ENCODE results near the gene RNF38. TPM values are rescaled to one million over a fixed set of nuclear protein-coding genes. Genes with fewer than 3 reads are reported as not detected.

Gene RNF38
- total and polyA plus RNA-seq, 2 experiments from 2014 or later = 13.7 to 61.9 TPM

DNA sequence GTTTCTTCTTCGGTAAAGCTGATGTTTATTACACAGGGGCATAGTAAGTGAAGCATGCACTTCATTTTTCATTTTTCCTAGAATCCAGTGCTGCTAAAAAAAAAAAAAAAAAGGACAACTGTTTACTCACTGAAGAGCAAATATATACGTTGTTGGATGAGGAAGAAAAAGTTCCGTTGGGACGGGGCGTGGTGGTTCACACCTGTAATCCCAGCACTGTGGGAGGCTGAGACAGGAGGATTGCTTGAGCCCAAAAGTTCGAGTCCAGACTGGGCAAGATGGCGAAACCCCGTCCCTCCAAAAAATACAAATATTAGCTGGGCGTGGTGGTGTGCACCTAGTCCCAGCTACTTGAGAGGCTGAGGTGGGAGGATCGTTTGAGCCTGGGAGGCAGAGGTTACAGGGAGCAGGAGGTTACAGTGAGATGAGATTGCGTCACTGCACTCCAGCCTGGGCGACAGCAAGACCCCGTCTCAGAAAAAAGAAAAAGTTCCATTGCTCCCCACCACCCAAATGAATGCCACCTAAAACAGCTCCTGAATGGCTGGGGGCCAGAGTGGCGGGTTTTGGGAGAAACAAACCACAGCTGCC, 81.8 kb downstream of the RNF38 start:
- Mint-ChIP-seq H3K9me3 (peaks cover 4% of the 10 kb centered on the region; the same call in 2 of the 3 replicates), H3K27ac (no peak overlapping the region; the same call in 1 of the 2 replicates), H3K4me1 (peaks cover 31% of the 10 kb centered on the region), H3K36me3 (ENCODE audit: low read depth) (no peaks in the 10 kb centered on the region), H3K27me3 (ENCODE audit: insufficient read depth, low read depth, poor library complexity) (peaks cover 3% of the 10 kb centered on the region), H3K4me3 (no peak overlapping the region)
- H3F3A ChIP-seq (replicated peaks; ENCODE audit: low read depth) = no peaks in the 10 kb centered on the region
- no peaks in the 10 kb centered on the region for H3K36me3 ChIP-seq (ENCODE audit: insufficient read depth)
- H3K27ac ChIP-seq (ENCODE audit: low read depth) = no peak overlapping the region
- H2AFZ ChIP-seq = peak overlapping the region; percentile 69; the same call in 1 of the 2 replicates
- DNase-seq (ENCODE audit: low spot score) (no peak), ATAC-seq (no peak)
- no peaks in the 10 kb centered on the region for H3K27me3 ChIP-seq (ENCODE audit: insufficient read depth)
- H3K9me2 ChIP-seq (ENCODE audit: insufficient read depth) = 0 out of 2 replicates have a peak, but pooled peaks cover 3% of the 10 kb centered on the region
- H3K4me1 ChIP-seq (ENCODE audit: insufficient read depth) = peaks cover 17% of the 10 kb centered on the region
- TF ChIP-seq, protein P1, sequence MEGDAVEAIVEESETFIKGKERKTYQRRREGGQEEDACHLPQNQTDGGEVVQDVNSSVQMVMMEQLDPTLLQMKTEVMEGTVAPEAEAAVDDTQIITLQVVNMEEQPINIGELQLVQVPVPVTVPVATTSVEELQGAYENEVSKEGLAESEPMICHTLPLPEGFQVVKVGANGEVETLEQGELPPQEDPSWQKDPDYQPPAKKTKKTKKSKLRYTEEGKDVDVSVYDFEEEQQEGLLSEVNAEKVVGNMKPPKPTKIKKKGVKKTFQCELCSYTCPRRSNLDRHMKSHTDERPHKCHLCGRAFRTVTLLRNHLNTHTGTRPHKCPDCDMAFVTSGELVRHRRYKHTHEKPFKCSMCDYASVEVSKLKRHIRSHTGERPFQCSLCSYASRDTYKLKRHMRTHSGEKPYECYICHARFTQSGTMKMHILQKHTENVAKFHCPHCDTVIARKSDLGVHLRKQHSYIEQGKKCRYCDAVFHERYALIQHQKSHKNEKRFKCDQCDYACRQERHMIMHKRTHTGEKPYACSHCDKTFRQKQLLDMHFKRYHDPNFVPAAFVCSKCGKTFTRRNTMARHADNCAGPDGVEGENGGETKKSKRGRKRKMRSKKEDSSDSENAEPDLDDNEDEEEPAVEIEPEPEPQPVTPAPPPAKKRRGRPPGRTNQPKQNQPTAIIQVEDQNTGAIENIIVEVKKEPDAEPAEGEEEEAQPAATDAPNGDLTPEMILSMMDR (conservative IDR thresholded peaks at IDR 0.05; ENCODE audit: low read depth in 2 of 2) = no peak
- TF ChIP-seq CREB1 (CRISPR knock-in tag; IDR thresholded peaks at IDR 0.05; ENCODE audit: low read depth) (no peak), JUNB (IDR thresholded peaks at IDR 0.05; ENCODE audit: unreplicated experiment) (no peak), EZH2 (IDR thresholded peaks at IDR 0.05; ENCODE audit: low read depth, unreplicated experiment) (no peak), EZH2phosphoT487 (IDR thresholded peaks at IDR 0.05; ENCODE audit: unreplicated experiment) (no peak), NANOG (IDR thresholded peaks at IDR 0.05; ENCODE audit: borderline replicate concordance) (no peak), ZNF331 (CRISPR knock-in tag; IDR thresholded peaks at IDR 0.05; ENCODE audit: low read depth) (no peak)
- TF ChIP-seq, protein P2, sequence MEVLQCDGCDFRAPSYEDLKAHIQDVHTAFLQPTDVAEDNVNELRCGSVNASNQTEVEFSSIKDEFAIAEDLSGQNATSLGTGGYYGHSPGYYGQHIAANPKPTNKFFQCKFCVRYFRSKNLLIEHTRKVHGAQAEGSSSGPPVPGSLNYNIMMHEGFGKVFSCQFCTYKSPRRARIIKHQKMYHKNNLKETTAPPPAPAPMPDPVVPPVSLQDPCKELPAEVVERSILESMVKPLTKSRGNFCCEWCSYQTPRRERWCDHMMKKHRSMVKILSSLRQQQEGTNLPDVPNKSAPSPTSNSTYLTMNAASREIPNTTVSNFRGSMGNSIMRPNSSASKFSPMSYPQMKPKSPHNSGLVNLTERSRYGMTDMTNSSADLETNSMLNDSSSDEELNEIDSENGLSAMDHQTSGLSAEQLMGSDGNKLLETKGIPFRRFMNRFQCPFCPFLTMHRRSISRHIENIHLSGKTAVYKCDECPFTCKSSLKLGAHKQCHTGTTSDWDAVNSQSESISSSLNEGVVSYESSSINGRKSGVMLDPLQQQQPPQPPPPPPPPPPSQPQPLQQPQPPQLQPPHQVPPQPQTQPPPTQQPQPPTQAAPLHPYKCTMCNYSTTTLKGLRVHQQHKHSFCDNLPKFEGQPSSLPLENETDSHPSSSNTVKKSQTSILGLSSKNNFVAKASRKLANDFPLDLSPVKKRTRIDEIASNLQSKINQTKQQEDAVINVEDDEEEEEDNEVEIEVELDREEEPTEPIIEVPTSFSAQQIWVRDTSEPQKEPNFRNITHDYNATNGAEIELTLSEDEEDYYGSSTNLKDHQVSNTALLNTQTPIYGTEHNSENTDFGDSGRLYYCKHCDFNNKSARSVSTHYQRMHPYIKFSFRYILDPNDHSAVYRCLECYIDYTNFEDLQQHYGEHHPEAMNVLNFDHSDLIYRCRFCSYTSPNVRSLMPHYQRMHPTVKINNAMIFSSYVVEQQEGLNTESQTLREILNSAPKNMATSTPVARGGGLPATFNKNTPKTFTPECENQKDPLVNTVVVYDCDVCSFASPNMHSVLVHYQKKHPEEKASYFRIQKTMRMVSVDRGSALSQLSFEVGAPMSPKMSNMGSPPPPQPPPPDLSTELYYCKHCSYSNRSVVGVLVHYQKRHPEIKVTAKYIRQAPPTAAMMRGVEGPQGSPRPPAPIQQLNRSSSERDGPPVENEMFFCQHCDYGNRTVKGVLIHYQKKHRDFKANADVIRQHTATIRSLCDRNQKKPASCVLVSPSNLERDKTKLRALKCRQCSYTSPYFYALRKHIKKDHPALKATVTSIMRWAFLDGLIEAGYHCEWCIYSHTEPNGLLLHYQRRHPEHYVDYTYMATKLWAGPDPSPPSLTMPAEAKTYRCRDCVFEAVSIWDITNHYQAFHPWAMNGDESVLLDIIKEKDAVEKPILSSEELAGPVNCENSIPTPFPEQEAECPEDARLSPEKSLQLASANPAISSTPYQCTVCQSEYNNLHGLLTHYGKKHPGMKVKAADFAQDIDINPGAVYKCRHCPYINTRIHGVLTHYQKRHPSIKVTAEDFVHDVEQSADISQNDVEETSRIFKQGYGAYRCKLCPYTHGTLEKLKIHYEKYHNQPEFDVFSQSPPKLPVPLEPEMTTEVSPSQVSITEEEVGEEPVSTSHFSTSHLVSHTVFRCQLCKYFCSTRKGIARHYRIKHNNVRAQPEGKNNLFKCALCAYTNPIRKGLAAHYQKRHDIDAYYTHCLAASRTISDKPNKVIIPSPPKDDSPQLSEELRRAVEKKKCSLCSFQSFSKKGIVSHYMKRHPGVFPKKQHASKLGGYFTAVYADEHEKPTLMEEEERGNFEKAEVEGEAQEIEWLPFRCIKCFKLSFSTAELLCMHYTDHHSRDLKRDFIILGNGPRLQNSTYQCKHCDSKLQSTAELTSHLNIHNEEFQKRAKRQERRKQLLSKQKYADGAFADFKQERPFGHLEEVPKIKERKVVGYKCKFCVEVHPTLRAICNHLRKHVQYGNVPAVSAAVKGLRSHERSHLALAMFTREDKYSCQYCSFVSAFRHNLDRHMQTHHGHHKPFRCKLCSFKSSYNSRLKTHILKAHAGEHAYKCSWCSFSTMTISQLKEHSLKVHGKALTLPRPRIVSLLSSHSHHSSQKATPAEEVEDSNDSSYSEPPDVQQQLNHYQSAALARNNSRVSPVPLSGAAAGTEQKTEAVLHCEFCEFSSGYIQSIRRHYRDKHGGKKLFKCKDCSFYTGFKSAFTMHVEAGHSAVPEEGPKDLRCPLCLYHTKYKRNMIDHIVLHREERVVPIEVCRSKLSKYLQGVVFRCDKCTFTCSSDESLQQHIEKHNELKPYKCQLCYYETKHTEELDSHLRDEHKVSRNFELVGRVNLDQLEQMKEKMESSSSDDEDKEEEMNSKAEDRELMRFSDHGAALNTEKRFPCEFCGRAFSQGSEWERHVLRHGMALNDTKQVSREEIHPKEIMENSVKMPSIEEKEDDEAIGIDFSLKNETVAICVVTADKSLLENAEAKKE (CRISPR knock-in tag; IDR thresholded peaks at IDR 0.05) = no peak
- TF ChIP-seq, protein P3, sequence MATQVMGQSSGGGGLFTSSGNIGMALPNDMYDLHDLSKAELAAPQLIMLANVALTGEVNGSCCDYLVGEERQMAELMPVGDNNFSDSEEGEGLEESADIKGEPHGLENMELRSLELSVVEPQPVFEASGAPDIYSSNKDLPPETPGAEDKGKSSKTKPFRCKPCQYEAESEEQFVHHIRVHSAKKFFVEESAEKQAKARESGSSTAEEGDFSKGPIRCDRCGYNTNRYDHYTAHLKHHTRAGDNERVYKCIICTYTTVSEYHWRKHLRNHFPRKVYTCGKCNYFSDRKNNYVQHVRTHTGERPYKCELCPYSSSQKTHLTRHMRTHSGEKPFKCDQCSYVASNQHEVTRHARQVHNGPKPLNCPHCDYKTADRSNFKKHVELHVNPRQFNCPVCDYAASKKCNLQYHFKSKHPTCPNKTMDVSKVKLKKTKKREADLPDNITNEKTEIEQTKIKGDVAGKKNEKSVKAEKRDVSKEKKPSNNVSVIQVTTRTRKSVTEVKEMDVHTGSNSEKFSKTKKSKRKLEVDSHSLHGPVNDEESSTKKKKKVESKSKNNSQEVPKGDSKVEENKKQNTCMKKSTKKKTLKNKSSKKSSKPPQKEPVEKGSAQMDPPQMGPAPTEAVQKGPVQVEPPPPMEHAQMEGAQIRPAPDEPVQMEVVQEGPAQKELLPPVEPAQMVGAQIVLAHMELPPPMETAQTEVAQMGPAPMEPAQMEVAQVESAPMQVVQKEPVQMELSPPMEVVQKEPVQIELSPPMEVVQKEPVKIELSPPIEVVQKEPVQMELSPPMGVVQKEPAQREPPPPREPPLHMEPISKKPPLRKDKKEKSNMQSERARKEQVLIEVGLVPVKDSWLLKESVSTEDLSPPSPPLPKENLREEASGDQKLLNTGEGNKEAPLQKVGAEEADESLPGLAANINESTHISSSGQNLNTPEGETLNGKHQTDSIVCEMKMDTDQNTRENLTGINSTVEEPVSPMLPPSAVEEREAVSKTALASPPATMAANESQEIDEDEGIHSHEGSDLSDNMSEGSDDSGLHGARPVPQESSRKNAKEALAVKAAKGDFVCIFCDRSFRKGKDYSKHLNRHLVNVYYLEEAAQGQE (IDR thresholded peaks at IDR 0.05; ENCODE audit: unreplicated experiment) = no peak
- peak overlapping the region; percentile 48; the same call in 1 of the 2 replicates for H3K4me2 ChIP-seq
- no peaks in the 10 kb centered on the region for H4K20me1 ChIP-seq (replicated peaks; ENCODE audit: insufficient read depth)
- H3K79me2 ChIP-seq (replicated peaks; ENCODE audit: insufficient read depth) = no peaks in the 10 kb centered on the region
- no peak overlapping the region for H3K4me3 ChIP-seq

All from GM23338 (cell line).